Thymus (tissue), 11 donors: Measurements from ENCODE around the gene RASD2. TPM values are rescaled to one million over a fixed set of nuclear protein-coding genes. Genes with fewer than 3 reads are reported as not detected.
"Not testable (repeated sequence)": the region's sequence is repeated elsewhere in the genome, so short reads cannot be mapped to it uniquely, and the experiment has no call there.

Source experiments
- DNase-seq, 9 donors: peaks; one replicate each; pipeline ENCODE4 v3.0.0-alpha.2; 2013; ENCODE audit warnings: low spot score in 9 of 9, low read depth in 6 of 9, missing footprints in 1 of 9
- H3K27ac ChIP-seq, 2 donors: one replicate each; pipeline ENCODE4 v1.5.1; 2013; ENCODE audit warnings: control low read depth in 1 of 2, low read depth in 1 of 2, low read length in 1 of 2, mild to moderate bottlenecking in 1 of 2, moderate library complexity in 1 of 2
- H3K27me3 ChIP-seq, 2 donors: one replicate each; pipeline ENCODE4 v1.5.1; 2013; ENCODE audit warnings: low read length in 1 of 2; ENCODE audit not compliant: control insufficient read depth in 2 of 2, insufficient read depth in 1 of 2
- H3K36me3 ChIP-seq, 2 donors: one replicate each; pipeline ENCODE4 v1.5.1; 2013; ENCODE audit warnings: low read length in 1 of 2, mild to moderate bottlenecking in 1 of 2, moderate library complexity in 1 of 2; ENCODE audit not compliant: control insufficient read depth in 2 of 2, insufficient read depth in 2 of 2
- H3K4me1 ChIP-seq, 2 donors: one replicate each; pipeline ENCODE4 v1.5.1; 2013; ENCODE audit warnings: low read length in 2 of 2; ENCODE audit not compliant: control insufficient read depth in 2 of 2, insufficient read depth in 2 of 2
- H3K4me3 ChIP-seq, 2 donors: one replicate each; pipeline ENCODE4 v1.5.1; 2013; ENCODE audit warnings: low read length in 2 of 2, control low read depth in 1 of 2, mild to moderate bottlenecking in 1 of 2
- H3K9me3 ChIP-seq, 2 donors: one replicate each; pipeline ENCODE4 v1.5.1; 2013; ENCODE audit warnings: low read length in 1 of 2, mild to moderate bottlenecking in 1 of 2; ENCODE audit not compliant: control insufficient read depth in 2 of 2, insufficient read depth in 1 of 2
- WGBS: extraction: QIAGEN DNeasy Blood & Tissue Kit; methylation state at CpG from one replicate; pipeline ENCODE4 v1.1.7; 2013; 5-methylcytosine and 5-hydroxymethylcytosine counted together
- polyA plus RNA-seq: library from polyadenylated mRNA; stranded (reverse); fragments of 200-250 nt; gene quantifications from one replicate; pipeline ENCODE4 v1.2.3, GENCODE V29; 2013
- total RNA-seq: library from RNA; stranded (reverse); fragments of 120-200 nt; gene quantifications from one replicate; pipeline ENCODE4 v1.2.4, GENCODE V29; 2013
- donor health status: healthy.

RASD2 gene
- total and polyA plus RNA-seq, 2 donors = 0.14 to 1.0 TPM

DNA sequence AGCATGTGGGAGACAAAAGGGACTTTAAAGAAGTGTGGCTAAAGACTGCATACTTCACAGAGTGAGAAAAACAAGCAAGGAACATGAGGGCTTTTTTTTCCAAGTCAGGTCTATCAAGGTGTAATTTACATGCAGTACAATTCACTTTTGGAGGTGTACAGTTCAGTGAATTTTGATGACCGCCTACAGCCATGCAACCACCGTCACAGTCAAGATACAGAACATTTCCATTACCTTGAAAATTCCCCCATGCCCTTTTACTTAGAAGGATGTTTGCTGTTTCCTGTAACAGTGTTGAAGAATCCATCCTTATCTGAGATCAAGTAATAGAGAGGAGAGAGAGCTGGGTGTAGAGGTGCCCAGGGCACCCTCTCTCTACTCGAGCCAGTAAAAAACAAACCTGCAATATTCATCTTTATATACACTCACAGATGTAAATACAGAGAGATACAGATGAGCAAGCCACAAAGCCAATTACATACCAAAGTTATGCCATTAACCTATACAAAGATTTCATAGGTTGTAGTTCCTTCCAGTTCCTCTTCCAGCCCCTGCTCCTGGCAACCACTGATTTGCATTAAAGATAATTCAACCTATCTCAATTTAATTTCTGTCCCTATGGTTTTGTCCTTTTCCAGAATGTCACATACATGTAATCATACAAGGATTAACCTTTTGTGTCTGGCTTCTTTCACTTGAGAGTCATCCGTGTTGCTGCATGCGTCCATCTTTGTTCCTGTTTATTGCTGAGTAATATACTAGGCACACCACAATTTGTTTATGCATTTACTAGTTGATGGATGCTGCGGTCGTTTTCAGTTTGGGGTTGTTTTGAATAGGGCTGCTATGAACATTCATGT lies 35.0 kb upstream of the RASD2 start:
- no peaks in the 10 kb centered on the region for H3K9me3 ChIP-seq
- no peak for DNase-seq
- no peak overlapping the region for H3K27ac ChIP-seq
- H3K27me3 ChIP-seq = peaks cover 0 to 2% of the 10 kb centered on the region in 2 donors
- no peaks in the 10 kb centered on the region for H3K36me3 ChIP-seq
- no peak overlapping the region for H3K4me3 ChIP-seq
- 79% methylated on average over 7 of the region's 7 CpGs for WGBS
- H3K4me1 ChIP-seq = no peaks in the 10 kb centered on the region

DNA sequence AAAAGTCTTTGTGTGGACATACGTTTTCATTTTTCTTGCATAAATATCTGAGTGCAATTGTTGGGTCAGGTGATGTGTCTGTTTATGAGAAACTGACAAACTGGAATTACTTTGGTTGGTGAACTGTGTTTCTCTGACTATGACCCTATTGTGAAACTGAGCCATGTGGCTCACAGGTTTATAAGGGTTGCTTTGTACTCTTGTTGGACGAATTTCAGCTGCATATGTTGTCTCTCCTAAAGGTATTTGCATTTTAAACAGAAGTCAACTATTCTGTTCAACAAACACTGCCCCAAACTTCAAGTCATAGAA lies 34.4 kb upstream of the RASD2 start:
- no peaks in the 10 kb centered on the region for H3K36me3 ChIP-seq
- WGBS = 90% methylated on average over 2 of the region's 2 CpGs
- peaks cover 0 to 2% of the 10 kb centered on the region in 2 donors for H3K27me3 ChIP-seq
- H3K27ac ChIP-seq = no peak overlapping the region
- DNase-seq = no peak
- no peaks in the 10 kb centered on the region for H3K4me1 ChIP-seq
- H3K9me3 ChIP-seq = no peaks in the 10 kb centered on the region
- H3K4me3 ChIP-seq = no peak overlapping the region

DNA sequence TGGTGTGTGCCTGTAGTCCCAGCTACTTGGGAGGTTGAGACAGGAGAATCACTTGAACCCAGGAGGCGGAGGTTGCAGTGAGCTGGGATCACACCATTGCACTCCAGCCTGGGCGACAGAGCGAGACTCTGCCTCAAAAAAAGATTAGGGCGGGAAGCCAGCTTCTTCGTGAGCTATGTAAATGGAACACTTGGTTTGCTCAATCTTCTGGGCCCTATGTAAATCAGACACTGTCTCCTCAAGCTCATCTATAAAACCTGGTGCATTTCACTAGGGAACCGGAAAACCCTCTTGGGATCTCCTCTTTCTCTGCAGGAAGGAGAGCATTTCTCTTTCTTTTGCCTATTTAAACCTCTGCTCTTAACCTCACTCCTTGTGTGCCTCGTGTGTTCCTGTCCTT lies 32.8 kb upstream of the RASD2 start:
- H3K36me3 ChIP-seq, H3K4me1 ChIP-seq, DNase-seq, H3K9me3 ChIP-seq, H3K27ac ChIP-seq, H3K4me3 ChIP-seq, H3K27me3 ChIP-seq: not testable (repeated sequence)
- 93% methylated on average over 7 of the region's 7 CpGs for WGBS

DNA sequence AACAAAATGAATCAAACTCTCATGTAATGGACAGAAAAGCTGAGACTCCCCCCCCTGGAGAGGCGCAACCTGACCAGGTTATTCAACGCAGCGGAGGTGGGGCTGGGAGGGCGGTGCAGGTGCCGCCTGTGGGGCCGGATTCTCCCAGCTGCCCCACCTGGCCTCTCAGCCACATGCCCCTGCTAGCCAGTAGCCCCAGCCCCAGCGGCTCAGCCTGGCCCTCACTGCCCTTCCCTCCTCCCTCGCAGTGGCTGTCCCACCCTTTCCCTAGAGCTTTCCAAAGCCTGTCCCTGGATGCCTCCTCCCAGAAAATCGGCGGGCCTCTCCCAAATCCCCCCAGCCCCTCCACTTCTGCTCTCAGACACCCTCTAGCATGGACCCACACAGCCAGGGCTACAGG lies 31.2 kb upstream of the RASD2 start:
- Histone ChIP-seq H3K27ac (no peak overlapping the region), H3K4me1 (no peaks in the 10 kb centered on the region), H3K36me3 (no peaks in the 10 kb centered on the region), H3K4me3 (no peak overlapping the region), H3K9me3 (no peaks in the 10 kb centered on the region), H3K27me3 (peaks cover 0 to 8% of the 10 kb centered on the region in 2 donors)
- no peak for DNase-seq
- WGBS = 94% methylated on average over 10 of the region's 10 CpGs

DNA sequence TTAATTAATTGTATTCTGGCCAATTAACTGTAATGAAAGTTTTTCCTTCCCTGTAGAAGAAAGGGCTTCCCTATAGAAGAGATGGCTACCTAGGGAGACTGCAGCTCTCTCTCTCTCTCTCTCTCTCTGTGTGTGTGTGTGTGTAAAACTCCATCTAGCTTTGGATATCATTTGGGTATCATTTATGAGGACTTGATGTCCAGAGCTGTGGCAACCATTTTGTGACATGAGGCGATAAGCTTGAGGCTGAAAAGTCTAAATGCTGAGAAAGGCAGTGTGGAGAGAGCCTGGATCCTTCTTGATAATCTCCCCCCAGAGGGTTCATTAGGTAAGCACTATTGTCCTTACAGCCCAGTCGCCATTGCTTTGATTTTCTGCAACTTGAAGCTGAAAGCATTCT lies 30.7 kb upstream of the RASD2 start:
- Histone ChIP-seq H3K27ac (no peak overlapping the region), H3K9me3 (no peaks in the 10 kb centered on the region), H3K27me3 (peaks cover 0 to 8% of the 10 kb centered on the region in 2 donors), H3K36me3 (no peaks in the 10 kb centered on the region), H3K4me1 (no peaks in the 10 kb centered on the region), H3K4me3 (no peak overlapping the region)
- 98% methylated on average over 2 of the region's 2 CpGs for WGBS
- DNase-seq = no peak

DNA sequence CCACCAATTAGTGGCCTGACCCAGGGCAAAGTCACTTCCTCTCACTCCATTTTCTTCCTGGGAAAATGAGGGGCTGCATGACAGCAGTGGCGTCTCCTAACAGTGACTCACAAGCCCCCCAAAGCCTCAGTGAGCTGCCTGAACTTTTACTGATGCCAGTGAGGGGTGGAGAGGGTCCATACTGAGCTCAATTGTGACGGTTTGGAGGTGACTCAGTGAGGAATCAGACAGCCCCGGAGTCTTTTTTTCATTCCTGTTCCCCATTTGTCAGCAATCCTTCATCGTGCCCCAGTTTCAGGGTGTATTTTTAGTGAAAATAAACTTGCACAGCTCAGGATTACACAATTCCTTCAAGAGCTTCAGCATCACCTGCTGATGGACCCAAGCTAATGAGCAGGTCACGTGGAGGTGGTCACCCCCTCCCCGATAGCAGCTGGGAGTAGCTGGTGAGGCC lies 30.1 kb upstream of the RASD2 start:
- no peak for DNase-seq
- H3K9me3 ChIP-seq = no peaks in the 10 kb centered on the region
- H3K36me3 ChIP-seq = no peaks in the 10 kb centered on the region
- H3K4me1 ChIP-seq = no peaks in the 10 kb centered on the region
- H3K27ac ChIP-seq = no peak overlapping the region
- no peak overlapping the region for H3K4me3 ChIP-seq
- peaks cover 0 to 8% of the 10 kb centered on the region in 2 donors for H3K27me3 ChIP-seq
- WGBS = 94% methylated on average over 6 of the region's 6 CpGs

DNA sequence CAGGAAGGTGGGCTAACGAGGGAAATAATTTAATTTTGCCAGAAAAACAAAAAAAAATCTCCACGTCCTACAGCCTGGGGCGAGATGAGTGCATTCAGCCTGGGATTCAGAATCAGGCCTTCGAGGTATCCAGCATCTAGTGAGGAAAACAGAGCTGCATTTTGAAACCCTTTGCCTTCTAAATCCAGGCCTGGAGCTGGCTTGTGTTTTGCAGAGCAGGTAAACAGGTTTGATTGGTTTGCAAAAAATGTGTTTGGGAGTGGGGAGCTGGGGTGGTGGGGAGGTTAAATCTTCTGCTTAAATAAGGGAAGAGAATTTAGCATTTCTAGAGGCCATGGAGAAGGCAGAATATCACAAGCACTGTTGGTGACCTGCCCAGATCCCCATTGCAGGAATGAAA lies 29.7 kb upstream of the RASD2 start:
- no peaks in the 10 kb centered on the region for H3K36me3 ChIP-seq
- no peak overlapping the region for H3K27ac ChIP-seq
- H3K9me3 ChIP-seq = no peaks in the 10 kb centered on the region
- H3K4me3 ChIP-seq = no peak overlapping the region
- WGBS = 96% methylated on average over 4 of the region's 4 CpGs
- no peak for DNase-seq
- no peaks in the 10 kb centered on the region for H3K4me1 ChIP-seq
- H3K27me3 ChIP-seq = peaks cover 0 to 8% of the 10 kb centered on the region in 2 donors

DNA sequence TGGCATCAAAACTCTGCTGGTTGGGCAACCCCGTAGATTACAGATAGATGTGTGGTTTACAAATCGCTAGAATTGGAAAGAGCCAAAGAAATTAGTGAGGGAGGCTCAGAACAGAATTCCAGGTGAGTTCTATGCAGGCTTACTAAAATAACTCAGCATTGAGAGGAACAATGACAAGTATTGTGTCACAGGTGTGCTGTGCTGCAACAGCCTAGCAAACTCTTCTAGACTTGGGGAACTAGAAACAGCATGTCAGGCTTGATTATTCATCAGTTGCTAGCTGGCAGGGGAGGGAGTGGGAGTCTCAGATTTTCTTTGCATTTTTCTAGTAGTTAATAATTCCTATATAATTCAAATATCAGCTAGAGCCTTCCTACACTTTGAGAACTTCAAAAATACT lies 26.3 kb upstream of the RASD2 start:
- Histone ChIP-seq H3K36me3 (no peaks in the 10 kb centered on the region), H3K4me1 (no peaks in the 10 kb centered on the region), H3K27ac (no peak overlapping the region), H3K9me3 (no peaks in the 10 kb centered on the region), H3K27me3 (peaks cover 0 to 13% of the 10 kb centered on the region in 2 donors), H3K4me3 (no peak overlapping the region)
- no peak for DNase-seq
- WGBS = 94% methylated on average over 2 of the region's 2 CpGs

DNA sequence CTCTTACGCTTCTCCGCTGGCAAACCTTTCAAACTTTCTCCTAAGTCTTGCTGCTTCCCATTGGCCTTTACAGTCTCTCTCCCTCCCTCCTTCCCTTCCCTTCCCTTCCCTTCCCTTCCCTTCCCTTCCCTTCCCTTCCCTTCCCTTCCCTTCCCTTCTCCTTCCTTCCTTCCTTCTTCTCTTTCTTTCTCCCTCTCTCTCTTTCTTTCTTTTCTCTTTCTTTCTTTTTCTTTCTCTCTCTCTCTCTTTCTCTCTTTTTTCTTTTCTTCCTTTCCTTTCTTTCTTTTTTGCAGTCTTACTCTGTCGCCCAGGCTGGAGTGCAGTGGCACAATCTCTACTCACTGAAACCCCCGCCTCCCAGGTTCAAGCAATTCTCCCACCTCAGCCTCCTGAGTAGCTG lies 24.7 kb upstream of the RASD2 start:
- H3K27me3 ChIP-seq = peaks cover 0 to 14% of the 10 kb centered on the region in 2 donors
- 96% methylated on average over 4 of the region's 4 CpGs for WGBS

More for the DNA sequence above, 24.7 kb upstream of the RASD2 start:
- H3K4me1 ChIP-seq, H3K27ac ChIP-seq, H3K4me3 ChIP-seq, DNase-seq, H3K9me3 ChIP-seq, H3K36me3 ChIP-seq: not testable (repeated sequence)
